GM08714 (cell line): ENCODE results near the gene SLC22A14.

ENCODE experiments used
- H3K4me3 ChIP-seq: fragments of 200-500 bp; sonication (Bioruptor generic); 2 replicates; pipeline ENCODE4 v1.5.1; 2014; ENCODE audit warnings: mild to moderate bottlenecking, low read length, inconsistent platforms
- ZNF274 ChIP-seq: IDR thresholded peaks from 2 replicates; pipeline ENCODE4 v1.6.1; 2012; ENCODE audit warnings: mild to moderate bottlenecking, low read depth, low read length

SLC22A14 gene

DNA sequence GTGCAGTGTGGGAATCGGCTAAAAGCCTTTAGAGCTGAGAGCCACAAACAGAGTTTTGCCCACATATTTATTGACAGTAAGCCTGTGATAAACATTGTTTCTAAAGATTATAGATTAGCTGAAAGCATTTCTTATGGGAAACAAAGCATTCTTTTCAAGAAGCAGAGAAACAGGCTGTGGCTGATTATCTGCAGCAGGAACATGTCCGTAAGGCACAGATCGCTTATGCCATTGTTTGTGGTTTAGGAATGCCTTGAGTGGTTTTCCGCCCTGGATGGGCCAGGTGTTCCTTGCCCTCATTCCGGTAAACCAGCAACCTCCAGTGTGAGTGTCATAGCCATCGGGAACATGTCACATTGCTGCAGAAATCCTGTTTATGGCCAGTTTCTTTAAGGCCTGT lies 76.9 kb downstream of the SLC22A14 start:
- no peak overlapping the region for H3K4me3 ChIP-seq
- no peak for TF ChIP-seq ZNF274

DNA sequence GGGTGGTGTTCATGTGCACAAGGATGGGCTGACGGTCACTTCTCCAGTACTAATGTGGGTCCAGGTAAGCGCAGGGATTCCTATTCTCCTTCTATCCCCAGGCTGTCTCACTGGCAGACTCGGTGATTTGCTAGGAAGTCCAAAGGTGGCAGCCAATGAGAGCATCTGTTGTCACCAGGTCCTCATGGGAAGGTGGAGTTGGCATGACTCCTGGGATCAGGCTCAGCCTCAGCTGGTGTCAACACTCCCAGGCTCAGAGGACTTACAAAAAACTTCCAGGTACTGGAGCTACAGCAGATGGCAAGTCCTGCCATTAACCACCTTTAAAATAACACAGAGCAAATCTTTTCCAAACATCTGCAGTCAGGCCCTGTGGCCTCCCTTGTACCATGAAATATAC lies 78.3 kb downstream of the SLC22A14 start:
- no peak overlapping the region for H3K4me3 ChIP-seq
- TF ChIP-seq ZNF274, result no peak

DNA sequence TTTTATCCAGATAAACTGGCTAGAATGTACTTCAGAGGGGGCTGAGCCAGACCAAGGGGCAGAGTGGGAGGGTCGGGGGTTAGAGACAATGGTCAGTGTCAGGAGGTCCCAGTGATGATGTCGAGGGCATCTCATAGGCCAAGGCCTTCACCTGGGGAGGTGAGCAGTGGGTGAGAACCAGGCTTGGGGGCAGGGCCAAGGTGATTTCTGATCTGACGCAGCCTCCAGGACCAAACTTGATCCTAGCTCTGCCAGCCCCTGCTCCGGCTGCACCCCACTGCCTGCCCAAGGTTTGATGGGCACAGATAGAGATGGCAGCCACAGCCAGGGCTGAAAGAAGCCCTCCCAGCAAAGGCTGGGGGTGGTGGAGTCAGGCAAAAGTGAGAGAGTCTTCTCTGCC lies 79.4 kb downstream of the SLC22A14 start:
- H3K4me3 ChIP-seq, result no peak overlapping the region
- TF ChIP-seq ZNF274, result no peak

DNA sequence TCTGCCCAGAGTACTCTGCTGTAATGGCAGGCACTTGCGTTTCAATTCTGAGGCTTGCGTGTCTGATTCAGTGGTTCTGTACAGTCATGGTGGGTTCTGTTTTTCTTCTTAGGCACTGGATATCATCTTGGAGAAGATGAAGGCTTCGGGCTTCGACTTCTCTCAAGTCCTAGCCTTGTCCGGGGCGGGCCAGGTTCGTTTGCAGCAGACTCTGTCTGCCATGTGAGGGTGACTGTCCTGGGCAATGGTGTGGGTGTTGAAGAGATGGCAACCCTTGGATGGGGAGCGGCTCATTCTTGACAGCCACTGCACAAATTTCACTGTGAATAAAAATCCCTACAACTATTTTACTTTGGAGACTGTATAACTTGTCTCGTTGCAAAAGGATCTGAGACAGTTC lies 80.7 kb downstream of the SLC22A14 start:
- TF ChIP-seq ZNF274, result no peak

DNA sequence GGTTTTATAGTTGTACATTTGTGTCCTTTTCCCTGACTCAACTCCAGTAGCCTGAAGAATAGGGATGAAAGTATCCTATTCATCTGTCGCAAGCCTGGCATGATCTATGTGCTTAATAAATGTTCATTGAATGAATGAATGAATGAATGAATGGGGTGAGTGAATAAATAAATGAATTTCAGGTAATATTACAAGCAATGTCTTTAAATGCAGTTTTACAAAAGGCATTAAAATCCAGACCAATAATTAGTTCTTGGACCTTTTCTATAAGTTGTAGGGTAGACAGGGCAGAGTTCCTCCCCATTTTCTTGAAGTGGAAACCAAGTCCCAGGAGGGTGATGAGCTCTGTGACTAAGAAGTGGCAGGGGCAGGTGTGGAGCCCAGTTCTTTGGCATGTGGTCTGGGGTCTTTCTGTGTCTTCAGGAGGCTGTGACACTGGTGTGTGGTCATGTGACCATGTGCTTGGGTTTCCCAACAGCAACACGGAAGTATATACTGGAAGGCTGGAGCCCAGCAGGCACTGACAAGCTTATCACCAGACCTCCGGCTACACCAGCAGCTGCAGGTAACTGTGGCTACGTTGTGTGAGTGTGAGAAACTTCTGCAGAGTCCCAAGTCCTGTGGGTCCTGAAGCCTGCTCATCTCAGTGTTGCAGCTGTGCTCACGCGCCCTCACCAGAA lies 82.8 kb downstream of the SLC22A14 start:
- no peak overlapping the region for H3K4me3 ChIP-seq
- no peak for TF ChIP-seq ZNF274

More for the DNA sequence above, 80.7 kb downstream of the SLC22A14 start:
- H3K4me3 ChIP-seq, result no peak overlapping the region

DNA sequence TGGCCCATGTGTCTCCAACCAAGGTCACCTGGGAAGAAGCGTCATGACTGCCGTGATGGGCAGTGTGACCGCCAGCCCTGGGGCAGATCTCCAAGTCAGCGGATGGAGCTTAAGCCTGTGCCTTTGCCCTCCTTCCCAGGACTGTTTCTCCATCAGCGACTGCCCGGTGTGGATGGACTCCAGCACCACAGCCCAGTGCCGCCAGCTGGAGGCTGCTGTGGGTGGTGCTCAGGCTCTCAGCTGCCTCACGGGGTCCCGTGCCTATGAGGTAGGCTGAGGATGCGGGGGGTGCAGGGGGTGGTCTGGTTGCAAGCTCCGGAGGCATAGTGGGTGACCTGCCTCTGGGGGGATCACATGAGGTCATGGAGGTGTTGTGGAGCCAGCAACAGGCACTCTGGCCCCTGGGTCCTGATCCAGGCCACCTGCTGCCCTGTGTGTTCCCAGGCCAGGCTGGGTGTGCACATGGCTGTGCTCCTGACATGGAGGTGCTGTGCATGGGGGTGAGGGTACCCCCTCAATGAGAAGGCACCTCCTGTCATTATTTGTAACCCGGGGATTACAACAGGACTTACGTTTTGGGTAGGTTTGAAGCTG lies 83.5 kb downstream of the SLC22A14 start:
- TF ChIP-seq ZNF274, result no peak
- H3K4me3 ChIP-seq, result no peak overlapping the region

DNA sequence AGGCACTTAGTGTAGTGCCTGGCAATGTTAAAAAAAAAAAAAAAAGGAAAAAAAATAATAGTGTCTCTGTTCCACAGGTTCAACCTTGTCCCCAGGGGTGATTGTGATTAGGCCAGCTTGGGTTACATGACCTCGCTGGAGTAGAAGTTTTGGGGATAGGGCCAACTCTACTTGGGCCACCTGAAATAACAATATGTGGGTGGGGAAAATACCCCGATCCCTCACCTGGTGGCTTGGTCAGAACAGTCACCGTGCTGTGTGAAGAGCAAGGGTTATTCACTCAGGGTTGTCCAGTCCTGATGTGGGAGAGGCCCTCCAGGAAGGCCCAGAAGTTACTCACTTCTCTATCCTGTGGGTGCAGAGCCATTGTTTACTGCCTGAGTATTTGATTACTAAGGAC lies 84.0 kb downstream of the SLC22A14 start:
- no peak for TF ChIP-seq ZNF274
- no peak overlapping the region for H3K4me3 ChIP-seq

DNA sequence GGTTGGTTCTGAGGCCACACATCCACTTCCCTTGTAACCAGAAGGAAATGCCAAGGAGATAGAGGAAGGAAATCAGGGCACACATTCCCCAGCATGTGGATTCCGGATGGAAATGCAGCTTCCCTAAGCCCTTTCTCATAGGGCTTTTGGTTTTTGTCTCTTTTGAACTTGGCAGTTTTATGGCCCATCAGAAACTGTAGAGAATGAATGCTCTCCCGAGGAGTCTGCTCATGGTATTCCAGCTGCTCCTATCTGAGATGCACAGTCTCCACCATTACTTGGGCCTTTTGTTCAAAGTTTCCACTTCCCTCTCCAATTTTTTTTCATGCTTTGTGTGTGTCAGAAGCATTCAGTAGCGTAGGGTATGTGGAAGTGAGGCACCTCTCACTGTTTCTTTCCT lies 85.7 kb downstream of the SLC22A14 start:
- H3K4me3 ChIP-seq, result no peak overlapping the region
- no peak for TF ChIP-seq ZNF274
